ENCODE data around the gene LAMA2. TPM values are rescaled to one million over a fixed set of nuclear protein-coding genes. Genes with fewer than 3 reads are reported as not detected.

The LAMA2 gene
- polyA plus RNA-seq, 1 of the 3 experiments (the other 2 are of a cell fraction) = 0.92 TPM

GRCh38 chr6:129195161-129195560 lies 312.2 kb downstream of the LAMA2 start:
- Histone ChIP-seq H3K9me2 (no peaks in the 10 kb centered on the region; the same call in 1 of the 2 replicates), H3K9me3 (no peaks in the 10 kb centered on the region), H3K4me1 (ENCODE audit: control insufficient read depth in 1 of 2, insufficient read depth in 2 of 2, low read depth in 1 of 2, low read length in 1 of 2) (no peaks in the 10 kb centered on the region; a peak in 1 of 4 replicates), H3K36me3 (replicated peaks in 1 of 2; ENCODE audit: control insufficient read depth in 1 of 2, insufficient read depth in 2 of 2, low read length in 1 of 2) (no peaks in the 10 kb centered on the region), H4K20me1 (ENCODE audit: insufficient read depth) (no peaks in the 10 kb centered on the region), H3K4me3 (ENCODE audit: low read depth in 2 of 2, low read length in 1 of 2) (no peak overlapping the region), H3K4me2 (no peak overlapping the region), H3F3A (replicated peaks; ENCODE audit: insufficient read depth) (no peaks in the 10 kb centered on the region), H3K27me3 (ENCODE audit: insufficient read depth) (no peaks in the 10 kb centered on the region), H2AFZ (ENCODE audit: low read depth) (no peak overlapping the region), H3K79me2 (ENCODE audit: insufficient read depth) (no peaks in the 10 kb centered on the region), H3K9ac (no peak overlapping the region), H3K27ac (ENCODE audit: low read depth in 2 of 2, low read length in 1 of 2) (no peak overlapping the region)
- DNase-seq = no peak
- ChIA-PET CTCF (interaction anchor here (0.6 kb wide), 1 partner anchor 1229 kb away, joined by 3 read pairs; no protein-coding TSS in a partner anchor), POLR2A (no interaction called here)
- 16% methylated on average over 2 of the region's 2 CpGs for WGBS (ENCODE audit: low lambda C conversion rate)
- TF ChIP-seq POLR2AphosphoS5 (IDR thresholded peaks at IDR 0.05; ENCODE audit: low read depth, low read length) = no peak
- no peak for TF ChIP-seq USF1 (IDR thresholded peaks at IDR 0.05; ENCODE audit: borderline replicate concordance, low read depth)
- no peak for TF ChIP-seq FOSL2 (IDR thresholded peaks at IDR 0.05; ENCODE audit: borderline replicate concordance, low read depth)
- no peak for TF ChIP-seq NFIC (IDR thresholded peaks at IDR 0.05; ENCODE audit: borderline replicate concordance)
- no peak for TF ChIP-seq EZH2phosphoT487 (IDR thresholded peaks at IDR 0.05; ENCODE audit: borderline replicate concordance, low read depth)
- TF ChIP-seq JUND (IDR thresholded peaks at IDR 0.05) = no peak
- no peak for TF ChIP-seq MAX (IDR thresholded peaks at IDR 0.05; ENCODE audit: low read depth)

- H2AFZ ChIP-seq (ENCODE audit: low read depth) = no peak overlapping the region
- ChIA-PET CTCF (interaction anchor here (0.6 kb wide), 1 partner anchor 1229 kb away, joined by 3 read pairs; no protein-coding TSS in a partner anchor), POLR2A (no interaction called here)
- H3F3A ChIP-seq (replicated peaks; ENCODE audit: insufficient read depth) = no peaks in the 10 kb centered on the region
- no peaks in the 10 kb centered on the region for H3K27me3 ChIP-seq (ENCODE audit: insufficient read depth)
- no peaks in the 10 kb centered on the region for H3K79me2 ChIP-seq (ENCODE audit: insufficient read depth)
- no peak overlapping the region for H3K4me3 ChIP-seq (ENCODE audit: low read depth in 2 of 2, low read length in 1 of 2)
- no peaks in the 10 kb centered on the region for H4K20me1 ChIP-seq (ENCODE audit: insufficient read depth)
- no peaks in the 10 kb centered on the region; a peak in 1 of 4 replicates for H3K4me1 ChIP-seq (ENCODE audit: control insufficient read depth in 1 of 2, insufficient read depth in 2 of 2, low read depth in 1 of 2, low read length in 1 of 2)
- H3K9me2 ChIP-seq = no peaks in the 10 kb centered on the region; the same call in 1 of the 2 replicates
- DNase-seq = no peak
- TF ChIP-seq NFIC (IDR thresholded peaks at IDR 0.05; ENCODE audit: borderline replicate concordance) (no peak), ELF1 (IDR thresholded peaks at IDR 0.05) (no peak), NRF1 (IDR thresholded peaks at IDR 0.05; ENCODE audit: low read depth, low read length) (no peak), MEF2A (IDR thresholded peaks at IDR 0.05; ENCODE audit: borderline replicate concordance, low read depth) (no peak), FOSL2 (IDR thresholded peaks at IDR 0.05; ENCODE audit: borderline replicate concordance, low read depth) (no peak), FOXM1 (IDR thresholded peaks at IDR 0.05; ENCODE audit: low read depth) (no peak), RAD21 (IDR thresholded peaks at IDR 0.05; ENCODE audit: low read length) (no peak), PBX3 (IDR thresholded peaks at IDR 0.05) (no peak), REST (IDR thresholded peaks at IDR 0.05; ENCODE audit: low read depth, low read length) (no peak), POLR2AphosphoS5 (IDR thresholded peaks at IDR 0.05; ENCODE audit: low read depth, low read length) (no peak), RCOR1 (IDR thresholded peaks at IDR 0.05; ENCODE audit: low read length) (no peak), FOXJ3 (CRISPR knock-in tag; IDR thresholded peaks at IDR 0.05) (no peak), TEAD4 (IDR thresholded peaks at IDR 0.05; ENCODE audit: borderline replicate concordance, insufficient read depth) (no peak), GATA2 (CRISPR knock-in tag; IDR thresholded peaks at IDR 0.05) (no peak)
- no peak overlapping the region for H3K27ac ChIP-seq (ENCODE audit: low read depth in 2 of 2, low read length in 1 of 2)
- H3K4me2 ChIP-seq = no peak overlapping the region
- H3K9ac ChIP-seq = no peak overlapping the region
- no peaks in the 10 kb centered on the region for H3K36me3 ChIP-seq (replicated peaks in 1 of 2; ENCODE audit: control insufficient read depth in 1 of 2, insufficient read depth in 2 of 2, low read length in 1 of 2)
- no peaks in the 10 kb centered on the region for H3K9me3 ChIP-seq
Measured at GRCh38 chr6:129195643-129196042, 312.7 kb downstream of the LAMA2 start.

All from SK-N-SH (cell line).